Measurements from ENCODE around the gene CCK.

DNA sequence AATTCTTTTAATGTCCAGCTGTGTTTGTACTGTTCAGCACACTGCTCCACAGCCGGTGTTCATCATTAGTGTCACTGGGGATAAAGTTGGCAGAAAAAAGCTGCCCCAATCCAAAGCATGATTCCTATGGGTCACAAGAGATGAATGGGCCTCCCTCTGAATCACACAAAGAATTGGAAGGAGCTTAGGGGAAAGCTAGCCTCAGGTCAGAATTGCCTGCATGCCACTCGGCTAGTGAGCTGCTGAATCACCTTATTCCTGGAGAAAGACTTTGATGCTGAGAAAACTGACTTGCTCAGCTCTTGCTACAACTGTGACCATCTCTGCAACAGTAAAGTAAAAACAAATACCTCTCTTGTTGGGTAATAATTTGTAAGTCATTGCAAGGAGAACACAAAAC, 3.5 kb downstream of the CCK start:
- no peak for TF ChIP-seq EZH2 (IDR thresholded peaks at IDR 0.05; ENCODE audit: low read length, unreplicated experiment)
- TF ChIP-seq CTCF (conservative IDR thresholded peaks at IDR 0.05; ENCODE audit: low read depth, low read length): no peak
